ENCODE results near the gene GOLGB1. TPM values are rescaled to one million over a fixed set of nuclear protein-coding genes. Genes with fewer than 3 reads are reported as not detected.

Gene GOLGB1
- total RNA-seq, 1 experiment from 2014 or later = 31.3 TPM

DNA sequence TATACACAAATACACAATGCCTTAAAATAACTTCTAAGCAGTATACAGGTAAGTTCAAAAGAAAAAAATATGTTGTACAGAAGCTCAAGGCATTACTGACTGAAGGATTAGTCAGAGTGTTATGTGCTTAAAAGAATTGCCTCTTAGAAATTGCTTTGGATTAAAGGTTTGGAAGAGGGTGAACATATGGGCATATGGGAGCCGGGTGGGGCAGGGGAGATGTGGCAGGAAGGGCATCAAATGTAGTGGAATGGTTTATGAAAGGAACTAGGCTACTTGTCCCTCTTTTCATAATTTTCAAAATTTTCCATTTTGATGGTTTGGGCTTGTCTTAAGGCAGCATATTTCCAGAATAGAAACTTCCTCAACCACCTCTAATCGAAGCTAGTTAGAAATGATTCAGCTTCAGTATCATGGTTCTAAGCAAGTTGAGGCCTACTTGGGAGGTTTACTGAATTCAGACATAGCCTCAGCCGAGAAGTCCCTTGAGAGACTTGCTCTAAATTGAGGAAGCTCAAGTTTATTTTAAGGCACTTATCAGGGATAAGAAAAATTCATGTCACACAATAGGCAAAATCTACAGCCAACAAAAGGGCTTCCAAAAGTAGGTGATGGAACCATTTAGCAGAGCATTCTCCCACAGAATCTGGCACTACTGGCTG, 10.1 kb upstream of the GOLGB1 start:
- POLR2A ChIA-PET = no interaction called here
- Histone ChIP-seq H4K20me1 (ENCODE audit: insufficient read depth) (no peaks in the 10 kb centered on the region), H3K36me3 (ENCODE audit: control insufficient read depth in 1 of 2, insufficient read depth in 2 of 2, low read length in 2 of 2) (no peaks in the 10 kb centered on the region), H3K9me2 (ENCODE audit: insufficient read depth) (no peaks in the 10 kb centered on the region), H3K9ac (ENCODE audit: low read length) (no peak overlapping the region), H3K27me3 (ENCODE audit: insufficient read depth, low read length) (no peaks in the 10 kb centered on the region), H3K4me2 (ENCODE audit: low read length) (no peak overlapping the region), H2AFZ (ENCODE audit: low read depth, low read length, poor library complexity, severe bottlenecking) (no peak overlapping the region), H3K4me1 (ENCODE audit: control insufficient read depth in 1 of 2, insufficient read depth in 2 of 2, low read length in 2 of 2) (no peaks in the 10 kb centered on the region), H3K9me3 (ENCODE audit: control insufficient read depth in 1 of 2, insufficient read depth in 1 of 2, low read depth in 1 of 2, low read length in 2 of 2) (no peaks in the 10 kb centered on the region), H3K4me3 (replicated peaks in 1 of 2; ENCODE audit: low read depth in 1 of 2, low read length in 2 of 2) (no peak overlapping the region), H3K79me2 (ENCODE audit: insufficient read depth, low read length) (no peaks in the 10 kb centered on the region), H3K27ac (ENCODE audit: low read depth, low read length) (no peak overlapping the region)
- CTCF ChIA-PET = no interaction called here
- RAD21 ChIA-PET (ENCODE audit: low non-redundant PET in 1 of 2, low total read pairs in 2 of 2, uncharacterized antibody in 2 of 2, unreplicated experiment in 2 of 2) = no interaction called here
- TF ChIP-seq EZH2 (IDR thresholded peaks at IDR 0.05) (no peak), RAD21 (IDR thresholded peaks at IDR 0.05; ENCODE audit: low read depth) (no peak), EGR1 (IDR thresholded peaks at IDR 0.05; ENCODE audit: low read depth) (no peak), POLR2AphosphoS5 (IDR thresholded peaks at IDR 0.05; ENCODE audit: low read depth, low read length) (no peak)
- BruUV-seq (replicated peaks) = no TSS peak
- intact Hi-C loops (cut with micrococcal nuclease) = no loop called here
- ATAC-seq (no peak), DNase-seq (ENCODE audit: low read depth, low spot score) (no peak)

DNA sequence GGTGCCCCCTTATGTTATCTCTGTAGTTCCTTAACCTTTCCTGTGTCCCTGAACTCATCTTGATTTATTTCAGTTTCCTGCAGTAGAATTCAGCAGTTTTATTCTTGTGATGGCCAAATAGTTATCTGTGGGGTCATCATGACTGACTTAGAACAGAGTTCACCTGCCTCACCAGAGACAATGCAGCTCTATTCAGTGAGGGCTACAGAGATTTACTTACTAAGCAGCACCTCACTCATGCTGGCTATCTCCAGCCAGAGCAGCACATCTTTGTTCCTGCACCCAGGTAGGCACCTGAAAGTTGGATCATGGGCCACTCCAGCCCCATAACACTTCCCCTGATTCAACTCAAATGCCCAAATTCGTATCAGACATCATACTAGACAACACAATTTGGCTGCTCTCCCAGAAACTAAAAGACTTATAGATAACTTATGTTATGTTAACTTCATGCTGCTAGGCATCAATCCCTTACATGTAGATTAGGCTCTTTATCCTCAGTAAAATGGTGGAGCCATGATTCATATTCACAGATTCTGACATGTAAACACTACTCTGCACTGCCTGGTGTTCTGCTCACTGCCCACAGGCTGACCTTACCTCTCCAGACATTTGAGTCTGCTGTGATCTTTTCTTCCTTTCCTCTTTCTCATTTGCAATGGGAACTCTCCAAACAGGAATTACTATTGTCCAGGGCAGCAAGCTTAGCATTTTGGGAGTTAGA, 9.3 kb upstream of the GOLGB1 start:
- POLR2A ChIA-PET = no interaction called here
- BruUV-seq (replicated peaks) = no TSS peak
- no peak for ATAC-seq

More for the DNA sequence above, 9.3 kb upstream of the GOLGB1 start:
- no peaks in the 10 kb centered on the region for H3K36me3 ChIP-seq (ENCODE audit: control insufficient read depth in 1 of 2, insufficient read depth in 2 of 2, low read length in 2 of 2)
- H3K27me3 ChIP-seq (ENCODE audit: insufficient read depth, low read length) = no peaks in the 10 kb centered on the region
- no peak overlapping the region for H3K4me3 ChIP-seq (replicated peaks in 1 of 2; ENCODE audit: low read depth in 1 of 2, low read length in 2 of 2)
- H3K9me3 ChIP-seq (ENCODE audit: control insufficient read depth in 1 of 2, insufficient read depth in 1 of 2, low read depth in 1 of 2, low read length in 2 of 2) = no peaks in the 10 kb centered on the region
- TF ChIP-seq MAX (IDR thresholded peaks at IDR 0.05) = no peak
- no peak for TF ChIP-seq SIN3A (IDR thresholded peaks at IDR 0.05; ENCODE audit: low read depth)
- TF ChIP-seq EGR1 (IDR thresholded peaks at IDR 0.05; ENCODE audit: low read depth) = no peak
- no peak for TF ChIP-seq YY1 (IDR thresholded peaks at IDR 0.05; ENCODE audit: extremely low read depth, insufficient replicate concordance, low read depth, low read length)
- no peak for TF ChIP-seq ELF1 (IDR thresholded peaks at IDR 0.05; ENCODE audit: borderline replicate concordance, low read depth)
- TF ChIP-seq FOSL1 (IDR thresholded peaks at IDR 0.05; ENCODE audit: low read depth) = no peak
- no peak for TF ChIP-seq EZH2 (IDR thresholded peaks at IDR 0.05)
- no peak for TF ChIP-seq CBX3 (IDR thresholded peaks at IDR 0.05; ENCODE audit: low read depth)
- TF ChIP-seq TCF7L2 (IDR thresholded peaks at IDR 0.05; ENCODE audit: borderline replicate concordance, extremely low read depth, insufficient read depth, insufficient read length) = no peak
- ChIA-PET CTCF (no interaction called here), RAD21 (ENCODE audit: low non-redundant PET in 1 of 2, low total read pairs in 2 of 2, uncharacterized antibody in 2 of 2, unreplicated experiment in 2 of 2) (no interaction called here)
- H3K79me2 ChIP-seq (ENCODE audit: insufficient read depth, low read length) = no peaks in the 10 kb centered on the region
- no peak overlapping the region for H3K9ac ChIP-seq (ENCODE audit: low read length)
- no peaks in the 10 kb centered on the region for H3K4me1 ChIP-seq (ENCODE audit: control insufficient read depth in 1 of 2, insufficient read depth in 2 of 2, low read length in 2 of 2)
- no peaks in the 10 kb centered on the region for H3K9me2 ChIP-seq (ENCODE audit: insufficient read depth)
- DNase-seq (ENCODE audit: low read depth, low spot score) = no peak
- H3K27ac ChIP-seq (ENCODE audit: low read depth, low read length) = no peak overlapping the region
- no peaks in the 10 kb centered on the region for H4K20me1 ChIP-seq (ENCODE audit: insufficient read depth)
- H3K4me2 ChIP-seq (ENCODE audit: low read length) = no peak overlapping the region
- intact Hi-C loops (cut with micrococcal nuclease) = no loop called here
- H2AFZ ChIP-seq (ENCODE audit: low read depth, low read length, poor library complexity, severe bottlenecking) = no peak overlapping the region
